HepG2 (cell line): Measurements from ENCODE around the gene BCO1. TPM values are rescaled to one million over a fixed set of nuclear protein-coding genes. Genes with fewer than 3 reads are reported as not detected.
A peak's percentile ranks its signal among the peaks of the same experiment; 100 is the strongest.

Source experiments
- HMGA1 ChIP-seq: sonication (generic); formaldehyde crosslinking; conservative IDR thresholded peaks from 2 replicates; pipeline ENCODE4 v1.4.0; 2020; ENCODE audit warnings: missing genetic modification reagents
- HOXA7 ChIP-seq: sonication (generic); formaldehyde crosslinking; IDR thresholded peaks from 2 replicates; pipeline ENCODE4 v1.8.1; 2022; ENCODE audit warnings: mild to moderate bottlenecking, missing genetic modification reagents, moderate library complexity
- LCORL ChIP-seq, 2 experiments: fragments of 450-650 bp in 1 of 2; sonication (generic) in 1 of 2; formaldehyde crosslinking in 1 of 2; IDR thresholded peaks; 2 replicates each; pipeline versions ENCODE4 v1.5.0 to v1.6.1; 2017 to 2020; ENCODE audit warnings: antibody characterized with exemption in 1 of 2, missing genetic modification reagents in 1 of 2
- MIXL1 ChIP-seq: IDR thresholded peaks from 2 replicates; pipeline ENCODE4 v1.6.1; 2016
- NRL ChIP-seq: sonication (generic); formaldehyde crosslinking; IDR thresholded peaks from 2 replicates; pipeline ENCODE4 v1.5.0; 2020; ENCODE audit warnings: missing genetic modification reagents, mild to moderate bottlenecking, moderate library complexity, borderline replicate concordance
- POLR2G ChIP-seq: fragments of 200-400 bp; formaldehyde crosslinking; IDR thresholded peaks from 2 replicates; pipeline ENCODE4 v1.6.1; 2018; ENCODE audit warnings: mild to moderate bottlenecking, low read depth, low read length, moderate library complexity
- RBAK ChIP-seq: sonication (generic); formaldehyde crosslinking; IDR thresholded peaks from 2 replicates; pipeline ENCODE4 v1.5.1; 2020; ENCODE audit warnings: mild to moderate bottlenecking, missing genetic modification reagents
- REL ChIP-seq: sonication (generic); formaldehyde crosslinking; conservative IDR thresholded peaks from 2 replicates; pipeline ENCODE4 v1.8.0; 2022; ENCODE audit warnings: mild to moderate bottlenecking, missing genetic modification reagents, moderate library complexity
- SAFB2 ChIP-seq: sonication (generic); formaldehyde crosslinking; IDR thresholded peaks from 2 replicates; pipeline ENCODE4 v1.5.1; 2020; ENCODE audit warnings: missing genetic modification reagents, low read depth, mild to moderate bottlenecking, borderline replicate concordance
- SRSF9 ChIP-seq: fragments of 200-400 bp; formaldehyde crosslinking; IDR thresholded peaks from 2 replicates; pipeline ENCODE4 v1.6.1; 2018; ENCODE audit warnings: borderline replicate concordance, mild to moderate bottlenecking, low read depth, low read length; ENCODE audit not compliant: insufficient read depth, poor library complexity, severe bottlenecking
- SRY ChIP-seq: sonication (generic); formaldehyde crosslinking; IDR thresholded peaks from 2 replicates; pipeline ENCODE4 v1.8.0; 2022; ENCODE audit warnings: mild to moderate bottlenecking, missing genetic modification reagents
- YY1 ChIP-seq: IDR thresholded peaks from 2 replicates; pipeline ENCODE4 v1.6.1; 2011; ENCODE audit warnings: low read length, low read depth, moderate library complexity, mild to moderate bottlenecking; ENCODE audit not compliant: insufficient read depth, insufficient replicate concordance
- ZFX ChIP-seq: sonication (generic); formaldehyde crosslinking; IDR thresholded peaks from 2 replicates; pipeline ENCODE4 v1.4.0; 2020; ENCODE audit warnings: mild to moderate bottlenecking, low read depth, missing genetic modification reagents, moderate library complexity
- ZFY ChIP-seq: sonication (generic); formaldehyde crosslinking; IDR thresholded peaks from 2 replicates; pipeline ENCODE4 v1.4.0; 2020; ENCODE audit warnings: missing genetic modification reagents
- ZGPAT ChIP-seq: IDR thresholded peaks from 2 replicates; pipeline ENCODE4 v1.6.1; 2016; ENCODE audit warnings: mild to moderate bottlenecking
- ZMYM4 ChIP-seq: sonication (generic); formaldehyde crosslinking; IDR thresholded peaks from 2 replicates; pipeline ENCODE4 v1.8.1; 2023; ENCODE audit warnings: mild to moderate bottlenecking, missing genetic modification reagents
- ZNF264 ChIP-seq: sonication (generic); formaldehyde crosslinking; IDR thresholded peaks from 2 replicates; pipeline ENCODE4 v1.4.0; 2020; ENCODE audit warnings: missing genetic modification reagents
- ZNF644 ChIP-seq: IDR thresholded peaks from 2 replicates; pipeline ENCODE4 v1.6.1; 2016; ENCODE audit warnings: low read depth
- ZNF75D ChIP-seq: sonication (generic); formaldehyde crosslinking; IDR thresholded peaks from 2 replicates; pipeline ENCODE4 v1.8.1; 2023; ENCODE audit warnings: missing genetic modification reagents, mild to moderate bottlenecking, borderline replicate concordance
- ZNF879 ChIP-seq: sonication (generic); formaldehyde crosslinking; IDR thresholded peaks from 2 replicates; pipeline ENCODE4 v1.8.1; 2023; ENCODE audit warnings: missing genetic modification reagents
- polyA plus RNA-seq, 8 experiments: library from polyadenylated mRNA; depleted of rRNA in 3 of 8; stranded (reverse) in 7 of 8; unstranded in 1 of 8; fragments of >200 nt; fragmentation: Illumina TruSeq in 4 of 8; extraction: Trizol in 4 of 8; gene quantifications; 2 replicates each; pipeline versions ENCODE4 v1.2.1 to v1.2.3, GENCODE V29; 2011 to 2016; ENCODE audit warnings: low read depth in 4 of 8, missing spikeins in 1 of 8, mixed read lengths in 1 of 8; ENCODE audit not compliant: insufficient read depth in 1 of 8
- total RNA-seq, 5 experiments: library from RNA; depleted of rRNA; stranded (reverse); fragments of >200 nt; fragmentation: Illumina TruSeq; extraction: Trizol; gene quantifications; 2 replicates each; pipeline ENCODE4 v1.2.3, GENCODE V29; 2016; ENCODE audit warnings: low read depth in 1 of 5
- TF ChIP-seq, protein P1 (sequence below): sonication (generic); formaldehyde crosslinking; IDR thresholded peaks from 2 replicates; pipeline ENCODE4 v1.4.0; 2020; ENCODE audit warnings: missing genetic modification reagents
- TF ChIP-seq, protein P2 (sequence below): sonication (generic); formaldehyde crosslinking; IDR thresholded peaks from 2 replicates; pipeline ENCODE4 v1.4.0; 2020; ENCODE audit warnings: mild to moderate bottlenecking, missing genetic modification reagents
- TF ChIP-seq, protein P3 (sequence below): sonication (generic); formaldehyde crosslinking; conservative IDR thresholded peaks from 2 replicates; pipeline ENCODE4 v1.8.0; 2022; ENCODE audit warnings: low read depth, missing genetic modification reagents
- TF ChIP-seq, protein P4 (sequence below): sonication (generic); formaldehyde crosslinking; IDR thresholded peaks from 2 replicates; pipeline ENCODE4 v1.5.0; 2020; ENCODE audit warnings: missing genetic modification reagents

The BCO1 gene
- total and polyA plus RNA-seq, 2 of the 13 experiments (the other 11 are each of a cell fraction or from before 2014, with no cell fraction given): 0.11 TPM; not detected in 1

DNA sequence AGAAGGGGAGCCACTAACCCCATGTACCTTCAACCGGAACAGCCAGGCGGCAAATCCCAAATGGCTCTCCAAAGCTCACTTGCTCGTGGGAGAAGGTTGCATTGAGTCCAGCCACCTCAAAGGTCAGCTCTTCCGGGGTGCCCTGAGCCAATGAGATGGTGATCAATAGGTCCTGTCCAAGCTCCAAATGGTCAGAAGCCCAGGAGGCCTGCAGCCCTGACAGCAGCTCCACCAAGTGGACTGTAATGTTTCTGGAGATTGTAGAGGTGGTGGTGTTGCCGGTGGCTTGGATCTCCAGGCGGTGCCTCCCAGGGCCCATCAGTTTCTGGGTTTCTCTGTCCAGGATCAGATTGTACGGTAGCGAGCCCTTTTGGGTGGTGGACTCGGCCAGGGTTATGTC is 39.9 kb upstream of the BCO1 start (continued):
- TF ChIP-seq, protein P1, sequence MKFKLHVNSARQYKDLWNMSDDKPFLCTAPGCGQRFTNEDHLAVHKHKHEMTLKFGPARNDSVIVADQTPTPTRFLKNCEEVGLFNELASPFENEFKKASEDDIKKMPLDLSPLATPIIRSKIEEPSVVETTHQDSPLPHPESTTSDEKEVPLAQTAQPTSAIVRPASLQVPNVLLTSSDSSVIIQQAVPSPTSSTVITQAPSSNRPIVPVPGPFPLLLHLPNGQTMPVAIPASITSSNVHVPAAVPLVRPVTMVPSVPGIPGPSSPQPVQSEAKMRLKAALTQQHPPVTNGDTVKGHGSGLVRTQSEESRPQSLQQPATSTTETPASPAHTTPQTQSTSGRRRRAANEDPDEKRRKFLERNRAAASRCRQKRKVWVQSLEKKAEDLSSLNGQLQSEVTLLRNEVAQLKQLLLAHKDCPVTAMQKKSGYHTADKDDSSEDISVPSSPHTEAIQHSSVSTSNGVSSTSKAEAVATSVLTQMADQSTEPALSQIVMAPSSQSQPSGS (CRISPR knock-in tag): peak; percentile 50; the same call in 1 of the 2 replicates
- TF ChIP-seq HMGA1: no peak
- peak; percentile 56 for TF ChIP-seq MIXL1 (CRISPR knock-in tag)
- TF ChIP-seq, protein P2, sequence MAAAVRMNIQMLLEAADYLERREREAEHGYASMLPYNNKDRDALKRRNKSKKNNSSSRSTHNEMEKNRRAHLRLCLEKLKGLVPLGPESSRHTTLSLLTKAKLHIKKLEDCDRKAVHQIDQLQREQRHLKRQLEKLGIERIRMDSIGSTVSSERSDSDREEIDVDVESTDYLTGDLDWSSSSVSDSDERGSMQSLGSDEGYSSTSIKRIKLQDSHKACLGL (CRISPR knock-in tag): no peak
- no peak for TF ChIP-seq SAFB2 (CRISPR knock-in tag)
- no peak for TF ChIP-seq HOXA7 (CRISPR knock-in tag)
- TF ChIP-seq ZNF879: no peak
- peak; percentile 25; the same call in 1 of the 2 replicates for TF ChIP-seq ZFX (CRISPR knock-in tag)
- peak; percentile 63; the same call in 1 of the 2 replicates for TF ChIP-seq ZMYM4 (CRISPR knock-in tag)
- TF ChIP-seq, protein P3, sequence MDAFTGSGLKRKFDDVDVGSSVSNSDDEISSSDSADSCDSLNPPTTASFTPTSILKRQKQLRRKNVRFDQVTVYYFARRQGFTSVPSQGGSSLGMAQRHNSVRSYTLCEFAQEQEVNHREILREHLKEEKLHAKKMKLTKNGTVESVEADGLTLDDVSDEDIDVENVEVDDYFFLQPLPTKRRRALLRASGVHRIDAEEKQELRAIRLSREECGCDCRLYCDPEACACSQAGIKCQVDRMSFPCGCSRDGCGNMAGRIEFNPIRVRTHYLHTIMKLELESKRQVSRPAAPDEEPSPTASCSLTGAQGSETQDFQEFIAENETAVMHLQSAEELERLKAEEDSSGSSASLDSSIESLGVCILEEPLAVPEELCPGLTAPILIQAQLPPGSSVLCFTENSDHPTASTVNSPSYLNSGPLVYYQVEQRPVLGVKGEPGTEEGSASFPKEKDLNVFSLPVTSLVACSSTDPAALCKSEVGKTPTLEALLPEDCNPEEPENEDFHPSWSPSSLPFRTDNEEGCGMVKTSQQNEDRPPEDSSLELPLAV (CRISPR knock-in tag): no peak
- TF ChIP-seq SRY (CRISPR knock-in tag): no peak
- no peak for TF ChIP-seq LCORL (IDR thresholded peaks at IDR 0.05)
- peak; percentile 44; the same call in 1 of the 2 replicates for TF ChIP-seq LCORL (CRISPR knock-in tag; IDR thresholded peaks at IDR 0.05)
- no peak for TF ChIP-seq ZFY (CRISPR knock-in tag)
- 0 out of 2 replicates have a peak, but pooled peaks have one; percentile 41 for TF ChIP-seq ZNF644 (CRISPR knock-in tag)
- no peak for TF ChIP-seq NRL (CRISPR knock-in tag)
- TF ChIP-seq POLR2G: no peak
- no peak for TF ChIP-seq ZNF264 (CRISPR knock-in tag)
- TF ChIP-seq ZGPAT (CRISPR knock-in tag): 0 out of 2 replicates have a peak, but pooled peaks have one; percentile 21
- TF ChIP-seq, protein P4, sequence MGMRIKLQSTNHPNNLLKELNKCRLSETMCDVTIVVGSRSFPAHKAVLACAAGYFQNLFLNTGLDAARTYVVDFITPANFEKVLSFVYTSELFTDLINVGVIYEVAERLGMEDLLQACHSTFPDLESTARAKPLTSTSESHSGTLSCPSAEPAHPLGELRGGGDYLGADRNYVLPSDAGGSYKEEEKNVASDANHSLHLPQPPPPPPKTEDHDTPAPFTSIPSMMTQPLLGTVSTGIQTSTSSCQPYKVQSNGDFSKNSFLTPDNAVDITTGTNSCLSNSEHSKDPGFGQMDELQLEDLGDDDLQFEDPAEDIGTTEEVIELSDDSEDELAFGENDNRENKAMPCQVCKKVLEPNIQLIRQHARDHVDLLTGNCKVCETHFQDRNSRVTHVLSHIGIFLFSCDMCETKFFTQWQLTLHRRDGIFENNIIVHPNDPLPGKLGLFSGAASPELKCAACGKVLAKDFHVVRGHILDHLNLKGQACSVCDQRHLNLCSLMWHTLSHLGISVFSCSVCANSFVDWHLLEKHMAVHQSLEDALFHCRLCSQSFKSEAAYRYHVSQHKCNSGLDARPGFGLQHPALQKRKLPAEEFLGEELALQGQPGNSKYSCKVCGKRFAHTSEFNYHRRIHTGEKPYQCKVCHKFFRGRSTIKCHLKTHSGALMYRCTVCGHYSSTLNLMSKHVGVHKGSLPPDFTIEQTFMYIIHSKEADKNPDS (CRISPR knock-in tag): no peak
- no peak for TF ChIP-seq SRSF9
- TF ChIP-seq ZNF75D (CRISPR knock-in tag): no peak
- TF ChIP-seq REL: no peak
- no peak for TF ChIP-seq RBAK
- TF ChIP-seq YY1: peak; percentile 43
